Hematopoietic multipotent progenitor cell treated with erythropoietin and hydrocortisone succinate and interleukin-3 and kit ligand, for 17 days (in vitro differentiated cells): ENCODE results near the gene MYO7B.

Source experiments
- DNase-seq: peaks from one replicate; pipeline ENCODE4 v3.0.0-alpha.2; 2015; ENCODE audit warnings: low spot score

MYO7B gene

DNA sequence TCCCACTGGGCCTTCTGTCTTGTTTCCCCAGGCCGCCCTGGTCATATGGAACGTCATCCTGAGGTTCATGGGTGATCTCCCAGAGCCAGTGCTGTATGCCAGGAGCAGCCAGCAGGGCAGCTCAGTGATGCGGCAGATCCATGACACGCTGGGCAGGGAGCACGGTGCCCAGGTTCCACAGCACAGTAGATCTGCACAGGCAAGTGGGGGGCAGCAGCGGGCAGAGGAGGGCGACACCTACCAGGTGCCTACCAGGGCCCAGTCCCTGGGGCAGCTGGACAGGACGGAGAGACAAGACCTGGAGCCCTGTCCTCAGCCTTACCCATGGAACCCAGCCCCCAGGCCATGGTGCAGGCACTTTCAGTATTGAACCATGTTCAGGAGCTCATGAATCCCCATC is 74.3 kb downstream of the MYO7B start:
- no peak for DNase-seq

DNA sequence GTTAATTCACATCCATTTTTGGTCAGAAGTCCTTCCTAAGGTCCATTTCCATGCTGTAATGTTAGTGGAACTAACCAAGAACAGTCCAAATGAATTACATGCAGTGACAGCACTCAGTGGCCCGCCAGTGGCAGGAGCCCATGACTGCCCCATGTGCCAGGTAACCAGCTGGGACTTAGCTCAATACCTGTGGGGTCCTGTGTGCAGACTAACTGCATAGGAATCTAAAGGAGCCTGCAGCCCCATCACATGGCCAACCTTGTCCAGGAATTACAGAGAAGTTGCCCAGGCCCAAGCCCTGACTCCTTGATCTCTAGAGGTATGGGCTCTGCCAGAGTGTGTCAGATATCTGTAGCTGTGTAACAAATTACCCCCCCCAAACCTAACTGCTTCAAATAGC is 75.1 kb downstream of the MYO7B start:
- no peak for DNase-seq

DNA sequence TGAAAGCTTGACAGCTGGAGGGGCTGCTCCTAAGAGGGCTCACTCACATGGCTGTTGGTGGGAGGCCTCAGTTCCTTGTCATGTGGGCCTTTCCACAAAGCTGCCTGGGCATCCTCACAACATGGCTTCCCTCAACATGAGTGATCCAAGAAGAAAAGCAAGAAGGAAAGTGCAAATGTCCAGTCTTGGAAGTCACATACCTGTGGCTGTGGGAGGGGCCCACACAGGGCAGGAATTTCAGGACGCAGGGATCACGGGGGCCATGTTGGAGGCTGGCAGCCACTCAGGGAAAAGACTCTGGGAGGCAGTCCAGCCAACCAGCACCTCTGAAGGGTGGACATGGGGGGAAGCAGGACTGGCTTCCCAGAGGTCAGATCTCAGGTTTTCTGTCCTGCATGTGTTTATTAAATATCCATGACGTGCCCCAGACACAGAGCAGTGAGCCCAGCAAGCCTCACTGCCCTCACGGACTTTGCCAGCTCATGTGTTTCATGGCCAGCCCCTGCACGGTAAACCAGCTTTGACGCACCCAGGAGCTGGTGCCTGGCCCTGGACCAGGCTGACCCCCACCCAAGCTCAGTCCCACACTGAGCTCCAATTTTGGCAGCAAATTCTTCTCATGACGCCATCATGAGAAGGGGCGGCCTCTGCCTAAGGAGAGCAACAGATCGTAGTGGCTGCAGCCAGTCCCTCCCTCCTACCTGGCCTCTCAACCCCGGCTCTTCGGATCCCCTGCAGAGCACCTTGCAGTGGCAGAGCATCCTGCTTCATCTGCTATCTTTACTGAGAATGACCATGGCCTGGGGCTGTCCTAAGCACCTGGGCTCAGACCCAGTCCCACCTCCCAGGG is 75.8 kb downstream of the MYO7B start:
- no peak for DNase-seq

DNA sequence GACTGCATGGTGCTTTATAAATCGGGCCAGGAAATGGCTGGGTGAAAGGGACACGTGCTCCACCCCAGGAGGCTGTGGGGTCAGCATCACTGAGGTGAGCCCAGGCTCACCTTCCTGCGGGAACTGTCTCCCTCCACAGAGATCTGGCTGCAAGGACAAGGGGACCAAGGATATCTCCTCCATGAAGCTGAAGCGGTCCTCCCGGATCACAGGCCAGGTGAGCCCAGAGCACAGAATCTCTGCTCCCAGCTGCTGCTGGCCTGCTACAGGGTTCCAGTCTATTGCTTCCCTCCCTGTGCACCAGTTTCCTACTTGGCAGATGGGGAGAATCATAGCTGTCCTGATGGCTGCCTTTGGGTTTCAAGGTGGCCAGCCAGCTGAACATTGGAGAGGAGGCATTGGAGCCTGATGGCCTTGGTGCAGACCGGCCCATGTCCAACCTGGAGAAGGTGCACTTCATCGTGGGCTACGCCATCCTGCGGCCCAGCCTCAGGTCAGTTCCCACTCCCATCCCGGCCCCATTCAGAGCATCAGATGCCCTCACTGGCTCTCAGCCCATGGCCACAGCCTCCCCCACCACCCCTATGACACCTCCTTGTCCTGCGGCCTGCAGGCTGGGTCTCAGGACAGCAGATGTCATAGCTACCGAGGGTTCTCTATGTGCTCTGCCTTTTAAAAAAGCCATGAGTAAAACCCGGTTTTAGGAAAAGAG is 76.8 kb downstream of the MYO7B start:
- DNase-seq = no peak

DNA sequence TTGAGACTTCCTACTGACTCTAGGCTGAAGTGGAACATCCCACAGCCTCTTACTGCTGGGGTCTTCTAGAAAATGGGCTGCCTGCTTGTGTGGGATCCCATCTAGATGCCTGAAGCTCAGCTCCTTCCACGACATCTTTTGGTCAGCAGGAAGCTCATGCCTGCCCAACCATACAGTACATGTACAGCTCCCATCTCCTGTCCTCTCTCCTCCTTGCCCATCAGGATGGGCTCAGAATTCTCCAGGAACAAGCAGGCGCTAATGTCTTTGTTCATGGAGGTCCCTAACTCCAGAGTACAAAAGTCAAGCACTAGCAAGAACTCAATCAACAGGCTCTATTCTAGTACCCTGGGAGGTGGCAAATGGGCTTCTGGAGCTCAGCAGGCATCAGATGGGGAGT is 78.8 kb downstream of the MYO7B start:
- DNase-seq = no peak

DNA sequence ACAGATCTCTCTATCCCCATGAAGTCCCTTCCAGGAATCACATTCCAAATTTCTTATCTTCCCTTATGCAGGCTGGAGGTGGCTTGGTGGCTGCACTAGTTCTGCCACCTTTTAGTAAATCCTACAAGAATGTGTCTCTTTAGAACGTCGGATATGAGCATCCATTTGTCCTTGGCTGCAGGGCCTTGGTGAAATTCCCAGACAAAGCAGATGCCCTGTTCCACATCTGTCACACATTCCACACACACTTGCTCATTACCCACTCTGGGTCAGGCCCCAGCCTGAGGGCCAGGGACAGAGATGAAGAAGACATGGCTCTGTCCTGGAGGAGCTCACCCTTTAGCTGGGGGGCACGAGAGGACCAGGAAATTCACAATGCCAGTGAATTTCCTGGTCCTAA is 79.2 kb downstream of the MYO7B start:
- DNase-seq = no peak

DNA sequence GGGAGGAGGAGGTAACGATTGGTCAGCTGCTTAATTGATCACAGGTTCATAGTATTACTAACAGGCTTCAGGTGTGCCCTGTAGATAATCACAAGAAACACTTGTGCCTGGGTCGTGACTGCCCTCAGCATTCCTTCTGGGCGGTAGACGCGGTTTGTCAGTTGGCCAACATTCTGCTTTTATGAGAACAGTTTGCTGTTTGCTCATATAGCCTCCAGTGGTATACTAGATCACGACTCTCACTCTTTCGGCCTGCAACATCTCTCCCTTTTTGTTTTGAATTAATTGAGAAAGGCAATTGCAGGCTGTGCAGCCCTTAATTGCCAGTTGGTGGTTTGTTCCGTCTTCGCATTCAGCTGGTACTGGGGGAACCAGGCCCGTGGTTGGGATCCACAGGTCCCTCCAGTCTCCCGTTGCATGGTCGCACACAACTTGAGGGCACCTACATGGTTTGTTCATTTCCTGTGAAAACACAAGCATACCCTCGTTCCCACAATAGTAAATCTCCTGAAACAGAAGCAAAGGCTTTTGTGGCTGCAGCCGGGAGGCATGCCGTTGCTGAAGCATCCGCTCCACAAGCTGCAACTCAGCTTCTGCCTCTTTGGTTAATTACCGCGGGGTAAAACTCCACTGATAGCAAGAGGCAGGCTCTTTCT is 80.2 kb downstream of the MYO7B start:
- DNase-seq = no peak

DNA sequence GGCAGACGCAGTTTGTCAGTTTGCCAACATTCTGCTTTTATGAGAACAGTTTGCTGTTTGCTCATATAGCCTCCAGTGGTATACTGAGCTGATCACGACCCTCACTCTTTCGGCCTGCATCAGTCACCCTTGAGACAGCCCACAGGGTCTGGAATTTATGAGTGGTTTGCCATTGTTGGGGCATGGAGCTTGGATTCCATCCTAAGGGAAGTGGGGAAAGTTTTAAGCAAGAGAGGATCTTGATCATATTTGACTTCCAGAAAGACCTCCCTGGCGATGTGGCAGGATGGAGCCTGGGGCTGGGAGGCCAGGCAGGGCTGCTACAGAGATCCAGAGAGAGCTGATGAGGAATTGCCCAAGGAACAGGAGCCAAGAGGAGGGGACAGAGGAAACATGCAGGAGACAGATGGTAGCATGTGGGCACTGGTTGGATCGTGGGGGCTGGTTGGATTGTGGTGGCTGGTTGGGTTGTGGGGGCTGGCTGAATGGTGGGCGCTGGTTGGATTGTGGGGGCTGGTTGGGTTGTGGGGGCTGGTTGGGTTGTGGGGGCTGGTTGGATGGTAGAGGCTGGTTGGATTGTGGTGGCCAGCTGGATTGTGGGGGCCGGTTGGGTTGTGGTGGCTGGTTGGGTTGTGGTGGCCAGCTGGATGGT is 83.2 kb downstream of the MYO7B start:
- no peak for DNase-seq

DNA sequence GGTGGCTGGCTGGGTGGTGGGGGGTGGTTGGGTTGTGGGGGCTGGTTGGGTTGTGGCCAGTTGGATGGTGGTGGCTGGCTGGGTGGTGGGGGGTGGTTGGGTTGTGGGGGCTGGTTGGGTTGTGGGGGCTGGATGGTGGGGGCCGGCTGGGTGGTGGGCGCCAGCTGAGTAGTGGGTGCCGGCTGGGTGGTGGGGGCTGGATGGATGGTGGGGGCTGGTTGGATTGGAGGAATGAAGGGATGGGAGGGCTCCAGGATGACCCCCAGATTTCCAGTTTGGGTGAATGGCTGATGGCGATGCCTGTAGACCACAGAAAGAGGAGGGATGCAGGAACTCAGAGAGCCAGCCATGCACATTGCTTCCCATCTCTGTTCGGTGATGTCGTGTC is 83.7 kb downstream of the MYO7B start:
- DNase-seq = no peak

DNA sequence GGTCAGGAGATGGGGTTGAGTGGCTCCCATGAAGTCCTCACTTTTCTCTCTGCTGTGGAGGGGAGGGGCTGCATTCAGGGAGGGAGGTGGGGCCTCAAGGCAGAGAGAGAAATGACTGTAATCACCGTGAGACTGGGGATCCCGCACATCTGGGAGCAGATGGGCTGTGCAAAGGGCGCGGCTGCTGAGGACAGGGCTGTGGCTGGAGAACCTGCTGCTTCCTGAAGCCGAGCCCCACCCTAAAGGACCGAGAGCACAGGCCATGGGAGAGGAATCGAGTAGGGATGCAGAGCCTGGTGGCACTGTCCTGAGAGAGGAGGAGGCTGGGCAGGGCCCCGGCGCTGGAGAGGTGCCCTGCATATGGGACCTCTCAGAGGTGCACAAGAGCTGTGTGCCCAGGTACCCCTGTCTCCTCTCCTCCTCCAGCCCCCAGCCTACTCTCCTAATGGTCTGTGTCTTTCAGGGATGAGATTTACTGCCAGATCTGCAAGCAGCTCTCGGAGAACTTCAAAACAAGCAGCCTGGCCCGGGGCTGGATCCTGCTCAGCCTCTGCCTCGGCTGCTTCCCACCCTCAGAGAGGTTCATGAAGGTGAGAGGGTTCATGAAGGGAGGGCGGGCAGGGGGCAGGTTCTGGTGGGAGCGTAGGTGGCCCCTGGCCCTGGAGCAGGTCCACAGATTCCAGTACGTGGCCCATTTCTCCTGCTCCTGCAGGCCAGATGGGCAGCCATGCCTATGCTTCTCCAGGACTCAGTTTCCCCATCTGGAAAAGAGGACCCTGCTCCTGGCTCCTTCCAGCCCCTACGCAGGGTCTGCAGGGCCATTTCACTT is 84.6 kb downstream of the MYO7B start:
- no peak for DNase-seq

DNA sequence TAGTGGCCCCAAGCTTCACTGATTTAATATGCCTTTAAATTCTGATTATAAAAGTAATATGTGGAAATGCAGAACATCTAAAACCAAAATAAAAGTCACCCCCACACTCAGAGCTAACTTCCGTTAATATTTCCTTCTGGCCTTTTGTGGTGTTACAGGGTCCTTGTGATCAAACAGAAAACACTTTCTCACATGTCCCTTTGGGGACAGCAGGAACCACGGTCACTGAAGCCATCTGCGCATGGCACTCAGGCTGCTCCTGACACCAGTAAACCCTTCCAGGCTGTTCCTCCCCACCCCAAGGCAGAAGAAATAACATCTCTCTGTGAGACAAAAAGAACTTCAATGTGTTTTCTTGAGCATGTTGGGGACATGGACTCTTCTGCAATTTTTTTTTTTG is 85.4 kb downstream of the MYO7B start:
- no peak for DNase-seq

DNA sequence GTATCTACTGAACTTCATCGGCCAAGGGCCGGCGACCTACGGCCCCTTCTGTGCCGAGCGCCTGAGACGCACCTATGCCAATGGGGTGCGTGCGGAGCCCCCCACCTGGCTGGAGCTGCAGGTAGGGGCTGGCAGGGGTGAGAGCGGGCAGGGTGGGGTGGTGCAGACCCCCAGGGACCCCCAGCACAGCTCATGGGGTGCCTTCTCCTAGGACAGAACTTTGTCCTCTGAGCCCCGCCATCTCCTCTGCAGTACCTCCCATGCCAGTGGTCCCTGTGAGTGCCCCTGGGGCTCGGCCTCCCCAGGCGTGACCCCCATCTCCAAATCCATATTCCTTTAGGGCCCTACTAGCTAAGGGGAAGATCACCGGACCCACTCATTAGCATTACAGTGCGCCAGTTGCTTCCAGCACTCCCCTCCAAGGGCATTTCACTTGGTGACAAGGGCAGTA is 86.5 kb downstream of the MYO7B start:
- no peak for DNase-seq

DNA sequence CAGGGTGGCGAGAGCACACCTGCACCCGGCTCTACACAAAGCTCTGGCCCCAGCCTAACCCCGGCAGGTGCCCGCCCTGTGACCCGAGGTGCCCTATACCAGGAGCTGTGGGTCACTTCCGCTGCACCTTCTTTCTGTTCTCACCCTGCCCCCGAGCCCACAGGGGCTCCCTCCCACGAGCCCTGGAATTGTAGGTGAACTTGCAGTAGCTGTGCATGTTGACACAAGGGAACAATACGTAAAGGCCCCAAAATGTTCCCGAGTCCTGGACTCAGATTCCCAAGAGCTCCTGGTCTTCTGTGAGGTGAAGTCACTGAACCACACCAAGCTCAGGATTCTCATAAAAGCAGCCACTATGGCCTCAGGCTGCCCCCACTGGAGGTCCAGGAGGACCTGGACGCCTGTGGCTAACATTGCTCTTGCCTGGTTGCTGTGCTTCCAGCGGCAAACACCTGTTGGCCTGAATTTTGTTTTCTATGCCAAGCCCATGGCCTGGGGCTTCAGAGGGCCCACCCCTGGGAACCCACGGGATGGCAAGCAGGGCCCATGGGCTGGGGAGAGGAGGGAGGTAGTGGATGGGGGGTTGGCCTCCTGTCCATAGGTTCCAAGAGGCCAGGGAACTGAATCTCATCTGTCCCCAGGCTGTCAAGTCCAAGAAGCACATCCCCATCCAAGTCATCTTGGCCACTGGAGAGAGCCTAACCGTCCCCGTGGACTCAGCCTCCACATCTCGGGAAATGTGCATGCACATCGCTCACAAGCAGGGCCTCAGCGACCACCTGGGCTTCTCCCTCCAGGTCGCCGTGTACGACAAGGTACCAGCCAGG is 87.3 kb downstream of the MYO7B start:
- no peak for DNase-seq

DNA sequence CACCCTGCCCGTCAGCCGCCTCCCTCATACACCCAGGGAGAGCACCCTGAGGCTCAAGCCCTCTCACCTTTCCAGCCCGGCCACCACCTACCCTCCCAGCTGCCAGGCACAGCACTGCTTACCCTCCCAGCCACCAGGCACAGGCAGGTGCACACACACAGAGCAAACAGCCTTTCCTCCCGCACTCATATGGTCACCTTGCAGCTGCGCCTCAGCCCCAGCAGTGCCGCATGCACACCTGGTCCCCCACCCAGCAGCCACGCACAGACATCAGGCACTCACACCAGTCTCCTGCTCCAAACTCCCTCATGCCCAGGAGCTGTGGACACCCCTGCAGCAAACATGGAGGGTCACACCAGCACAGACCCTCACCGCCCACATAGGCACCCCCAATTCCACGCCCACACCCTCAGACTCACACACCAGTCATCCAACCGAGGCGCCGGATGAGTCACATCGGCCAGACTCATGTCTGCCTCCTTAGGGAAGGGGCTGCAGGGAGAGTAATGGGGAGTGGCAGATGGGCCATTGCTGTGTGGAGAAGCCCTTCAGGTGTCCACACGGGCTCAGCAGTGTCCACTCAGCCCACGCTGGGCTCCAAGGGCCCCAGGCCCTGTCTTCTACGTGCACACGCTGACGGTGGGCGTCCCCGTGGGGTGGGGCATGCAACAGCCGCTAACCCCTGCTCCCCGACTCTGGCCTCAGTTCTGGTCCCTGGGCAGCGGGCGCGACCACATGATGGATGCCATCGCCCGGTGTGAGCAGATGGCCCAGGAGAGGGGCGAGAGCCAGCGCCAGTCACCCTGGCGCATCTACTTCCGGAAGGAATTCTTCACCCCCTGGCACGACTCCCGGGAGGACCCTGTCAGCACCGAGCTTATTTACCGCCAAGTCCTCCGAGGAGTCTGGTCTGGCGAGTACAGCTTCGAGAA is 88.2 kb downstream of the MYO7B start:
- DNase-seq = no peak

DNA sequence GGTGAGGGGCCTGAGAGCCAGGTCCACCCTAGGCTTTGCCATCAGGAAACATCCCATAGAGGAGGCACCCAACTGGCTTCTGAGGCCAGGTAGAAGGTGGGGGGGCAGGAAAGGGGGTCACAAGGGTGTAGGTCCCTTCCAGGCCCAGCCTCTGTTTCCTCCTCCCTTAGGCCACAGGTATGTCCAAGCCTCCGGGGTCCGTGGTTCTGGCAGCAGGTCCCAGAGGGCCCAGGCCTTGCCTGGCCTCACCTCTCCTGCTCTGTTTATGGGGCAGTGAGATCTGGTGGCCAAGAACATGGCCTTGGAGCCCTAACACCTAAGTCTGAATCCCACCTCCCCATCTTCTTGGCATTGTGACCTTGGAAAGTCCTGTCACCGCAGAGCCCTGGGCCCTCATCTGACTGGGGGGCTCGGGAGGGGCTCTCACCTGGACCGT is 88.9 kb downstream of the MYO7B start:
- DNase-seq = no peak

DNA sequence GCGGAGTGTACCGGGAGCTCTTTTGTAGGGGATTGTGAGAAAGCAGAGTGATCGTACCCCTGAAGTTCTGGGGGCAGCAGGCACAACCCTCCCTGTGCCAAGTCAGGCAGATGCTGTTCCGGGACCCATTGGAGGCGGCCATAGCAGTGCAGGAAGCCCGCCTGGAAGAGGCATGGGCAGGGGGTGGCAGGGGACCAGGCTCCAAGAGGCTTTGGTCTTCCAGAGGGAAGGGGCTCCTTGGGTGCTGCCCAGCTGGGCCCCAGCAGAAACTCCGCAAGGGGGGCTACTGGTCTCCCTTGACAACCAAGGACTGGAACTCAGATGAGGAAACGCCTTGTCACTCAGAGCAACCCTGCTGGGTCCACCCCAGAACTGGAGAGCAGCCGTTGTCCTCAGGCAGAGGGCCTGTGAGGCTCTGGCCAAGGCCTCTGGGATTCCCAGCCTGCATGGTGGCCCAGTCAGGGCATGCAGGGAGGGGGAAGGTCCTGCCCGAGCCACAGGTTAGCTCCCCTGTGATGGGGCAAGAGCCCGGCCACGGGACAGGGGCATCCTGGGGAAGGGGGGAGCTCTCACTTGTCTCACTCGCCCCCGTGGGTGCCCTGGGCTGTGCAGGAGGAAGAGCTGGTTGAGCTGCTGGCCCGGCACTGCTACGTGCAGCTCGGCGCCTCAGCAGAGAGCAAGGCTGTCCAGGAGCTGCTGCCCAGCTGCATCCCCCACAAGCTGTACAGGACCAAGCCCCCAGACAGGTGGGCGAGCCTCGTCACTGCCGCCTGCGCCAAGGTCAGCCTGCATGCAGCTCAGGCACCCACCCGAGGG is 89.5 kb downstream of the MYO7B start:
- DNase-seq = no peak

DNA sequence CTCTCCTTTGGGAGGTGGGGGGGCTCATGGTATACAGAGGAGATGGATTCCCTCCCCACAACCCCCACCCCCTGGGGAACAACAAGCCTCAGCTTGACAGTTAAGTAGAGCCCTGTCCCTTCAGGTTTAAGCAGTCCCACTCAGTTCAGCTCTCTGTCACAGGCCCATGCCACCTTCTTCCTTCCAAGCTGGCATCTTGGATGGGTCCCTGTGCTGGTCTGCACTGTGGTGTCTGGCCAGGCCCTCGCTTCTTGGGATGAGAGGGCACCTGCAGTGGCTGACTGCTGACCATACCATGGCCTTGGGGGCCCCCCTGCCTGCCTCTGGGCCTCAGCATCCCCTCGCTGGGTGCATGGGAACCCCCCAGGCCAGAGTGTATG is 90.1 kb downstream of the MYO7B start:
- DNase-seq = no peak

DNA sequence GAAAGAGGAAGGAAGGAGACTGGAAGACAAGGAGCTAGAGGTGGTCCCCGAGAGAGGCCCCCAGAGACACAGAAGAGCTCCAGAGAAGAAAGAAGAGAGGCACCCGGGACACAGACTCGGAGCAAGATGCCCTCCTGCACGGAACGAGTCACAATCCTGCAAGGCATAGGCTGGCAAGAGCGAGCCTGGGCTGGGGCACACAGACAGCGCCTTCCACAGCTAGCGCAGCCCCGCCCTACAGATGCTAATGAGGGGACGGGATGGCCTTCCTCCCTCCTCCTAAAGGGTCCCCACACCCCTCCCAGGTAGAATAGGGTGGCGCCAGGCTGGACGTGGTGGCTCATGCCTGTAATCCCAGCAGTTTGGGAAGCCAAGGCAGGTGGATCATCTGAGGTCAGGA is 90.7 kb downstream of the MYO7B start:
- no peak for DNase-seq
